ENCODE data around the gene DNAJC22. TPM values are rescaled to one million over a fixed set of nuclear protein-coding genes. Genes with fewer than 3 reads are reported as not detected.
A peak's percentile ranks its signal among the peaks of the same experiment; 100 is the strongest.

The DNAJC22 gene
- total RNA-seq, 1 donor from 2014 or later = 0.51 TPM

DNA sequence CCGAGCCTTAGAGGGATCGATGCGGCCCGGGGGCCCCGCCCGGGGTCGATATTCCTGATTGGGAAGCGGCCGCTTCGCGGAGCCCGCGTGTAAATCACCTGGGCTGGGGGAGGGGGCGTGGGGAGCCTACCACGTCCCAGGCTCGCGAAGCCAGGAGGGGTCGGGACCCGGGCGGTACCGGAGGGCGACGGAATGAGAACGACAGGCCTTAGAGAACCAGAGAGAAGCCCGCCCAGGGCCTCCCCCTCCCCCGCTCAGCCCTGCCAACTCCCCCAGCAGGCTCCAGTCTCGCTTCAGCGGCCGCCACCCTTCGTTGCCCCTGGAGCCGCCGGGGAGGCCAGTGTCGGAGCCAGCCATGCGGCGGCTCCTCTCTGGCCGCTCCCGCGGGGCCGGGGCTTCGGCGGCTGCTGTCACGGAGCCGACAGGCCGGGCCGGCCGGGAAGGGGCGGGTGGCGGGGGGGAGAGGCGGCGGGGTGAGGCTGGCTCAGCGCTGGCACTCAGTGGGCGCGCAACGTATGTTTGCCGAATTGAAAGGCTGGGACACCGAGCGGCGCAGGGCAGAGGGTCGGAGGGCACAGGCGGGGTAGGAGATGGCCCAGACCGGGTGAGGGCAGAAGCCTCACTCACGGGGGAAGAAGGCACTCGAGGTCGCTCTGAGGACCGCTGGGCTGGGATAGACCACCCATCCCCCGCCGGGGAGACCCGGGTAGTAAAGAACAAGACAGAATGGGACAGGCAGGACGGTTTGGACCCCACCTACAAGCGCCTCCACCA is 1.4 kb upstream of the DNAJC22 start:
- DNase-seq (ENCODE audit: low read depth in 2 of 2) = no peak

DNA sequence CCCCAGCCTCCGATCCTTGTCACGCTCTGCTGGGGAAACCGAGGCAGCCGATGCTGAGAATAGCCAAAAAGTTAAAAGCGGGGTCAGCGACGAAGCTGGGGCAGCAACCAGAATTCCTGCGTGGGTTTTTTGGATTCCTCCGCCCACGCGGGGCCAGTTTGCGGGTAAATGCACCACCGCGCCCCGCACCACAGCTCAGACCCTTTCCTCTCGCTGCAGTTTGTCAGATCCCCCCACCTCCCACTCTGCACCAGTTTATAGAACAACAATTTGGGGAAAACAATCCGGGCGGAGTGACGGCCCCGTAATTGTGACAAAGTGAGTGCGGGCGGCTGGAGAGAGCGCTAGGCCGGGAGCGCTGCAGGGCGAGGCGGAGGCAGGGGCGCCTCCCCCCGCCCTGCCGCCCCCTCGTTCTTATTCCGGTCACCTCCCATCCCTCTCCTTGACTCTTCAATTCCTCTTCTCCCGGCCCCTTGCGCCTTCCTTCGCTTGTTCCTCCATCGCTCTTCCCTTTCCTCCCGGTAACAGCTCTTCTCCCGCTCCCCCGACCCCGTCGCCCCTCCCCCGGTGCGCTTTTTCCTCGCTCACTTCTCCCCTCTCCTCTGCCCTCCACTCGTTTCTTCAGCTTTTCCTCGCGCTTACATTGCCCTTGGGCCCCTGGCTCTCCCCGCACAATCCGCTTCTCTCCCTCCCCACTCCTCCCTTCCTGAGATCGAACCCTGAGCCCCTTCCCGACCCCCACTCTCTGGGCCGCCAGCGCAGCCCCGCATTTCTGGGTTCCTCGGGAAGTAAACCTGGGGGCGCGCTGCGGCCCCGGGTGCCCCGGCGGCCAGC is 646 bp upstream of the DNAJC22 start:
- no peak for DNase-seq (ENCODE audit: low read depth in 2 of 2)

DNA sequence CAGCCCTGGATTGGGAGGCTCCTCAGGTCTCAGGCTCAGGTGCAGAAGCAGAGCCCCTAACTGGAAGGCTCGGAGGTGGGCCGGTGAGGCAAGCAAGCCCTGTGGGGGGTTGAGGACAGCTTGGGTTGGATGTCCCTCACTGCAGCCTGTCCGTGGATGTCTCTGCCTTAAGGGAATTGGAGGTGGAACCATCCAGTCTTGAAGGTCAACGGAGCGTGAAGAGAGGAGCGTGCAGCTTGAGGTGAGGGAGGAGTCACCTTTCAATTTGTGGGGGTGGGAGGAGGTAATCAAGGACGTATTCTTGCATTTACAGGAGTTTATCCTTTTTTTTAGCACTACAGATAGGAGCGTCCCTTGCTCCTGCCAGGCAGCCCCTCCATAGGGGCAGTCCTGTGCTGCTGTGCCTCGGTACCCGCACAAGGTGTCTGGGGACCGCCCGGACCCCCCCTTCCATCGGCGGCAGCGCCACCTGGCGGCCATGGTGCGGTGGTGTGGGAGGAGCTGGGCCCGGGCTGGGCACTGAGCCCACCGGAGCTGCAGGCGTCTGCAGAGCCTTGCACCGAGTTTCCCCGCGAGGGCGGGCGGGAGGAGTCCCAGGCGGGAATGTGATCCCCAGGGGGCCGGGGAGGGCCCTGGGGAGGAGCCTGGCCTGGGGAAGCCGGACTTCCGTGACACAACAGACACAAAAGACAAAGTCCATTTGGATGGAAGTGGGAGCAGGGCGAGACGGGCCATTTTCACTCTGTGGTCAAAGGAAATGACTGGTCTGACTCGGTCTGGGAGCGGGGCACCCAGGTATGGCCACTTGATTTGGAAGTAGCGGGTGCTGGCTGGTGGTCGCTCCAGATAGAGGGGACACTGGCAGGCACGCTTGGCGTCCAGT is 864 bp downstream of the DNAJC22 start:
- peak; percentile 58 to 66 for DNase-seq (ENCODE audit: low read depth in 2 of 2)

DNA sequence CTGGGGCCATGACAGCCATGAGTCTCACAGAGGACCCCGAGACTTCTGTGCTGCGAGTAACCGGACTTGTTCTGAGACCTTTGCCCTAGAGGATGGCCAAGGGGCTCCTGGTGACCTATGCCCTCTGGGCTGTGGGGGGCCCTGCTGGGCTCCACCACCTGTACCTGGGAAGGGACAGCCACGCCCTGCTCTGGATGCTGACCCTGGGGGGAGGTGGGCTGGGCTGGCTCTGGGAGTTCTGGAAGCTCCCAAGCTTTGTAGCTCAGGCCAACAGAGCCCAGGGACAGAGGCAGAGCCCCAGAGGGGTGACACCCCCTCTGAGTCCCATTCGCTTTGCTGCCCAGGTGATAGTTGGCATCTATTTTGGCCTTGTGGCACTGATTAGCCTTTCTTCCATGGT is 2.1 kb downstream of the DNAJC22 start:
- DNase-seq (ENCODE audit: low read depth in 2 of 2) = no peak

DNA sequence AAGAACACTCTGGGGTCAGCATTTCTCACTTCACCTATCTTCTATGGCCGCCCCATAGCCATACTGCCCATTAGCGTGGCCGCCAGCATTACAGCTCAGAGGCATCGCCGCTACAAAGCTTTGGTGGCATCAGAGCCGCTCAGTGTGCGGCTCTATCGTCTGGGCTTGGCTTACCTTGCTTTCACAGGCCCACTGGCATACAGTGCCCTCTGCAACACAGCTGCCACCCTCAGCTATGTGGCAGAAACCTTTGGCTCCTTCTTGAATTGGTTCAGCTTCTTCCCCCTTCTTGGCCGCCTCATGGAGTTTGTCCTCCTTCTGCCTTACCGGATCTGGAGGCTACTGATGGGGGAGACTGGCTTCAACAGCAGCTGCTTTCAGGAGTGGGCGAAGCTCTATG is 2.6 kb downstream of the DNAJC22 start:
- DNase-seq (ENCODE audit: low read depth in 2 of 2) = no peak

DNA sequence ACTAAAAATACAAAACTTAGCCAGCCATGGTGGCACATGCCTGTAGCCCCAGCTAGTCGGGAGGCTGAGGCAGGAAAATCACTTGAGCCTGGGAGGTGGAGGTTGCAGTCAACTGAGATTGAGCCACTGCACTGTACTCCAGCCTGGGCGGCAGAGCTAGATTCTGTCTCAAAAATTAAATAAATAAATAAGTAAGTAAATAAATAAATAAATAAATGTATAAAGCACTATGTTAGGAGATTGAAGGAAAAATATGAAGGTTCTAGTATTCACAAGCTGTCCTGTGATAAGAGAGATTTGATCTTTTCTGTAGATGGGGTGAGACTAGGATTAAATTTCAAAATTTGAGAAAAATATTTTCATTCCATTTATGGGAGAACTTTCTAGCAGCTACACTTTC is 5.7 kb downstream of the DNAJC22 start:
- DNase-seq (ENCODE audit: low read depth in 2 of 2) = no peak

DNA sequence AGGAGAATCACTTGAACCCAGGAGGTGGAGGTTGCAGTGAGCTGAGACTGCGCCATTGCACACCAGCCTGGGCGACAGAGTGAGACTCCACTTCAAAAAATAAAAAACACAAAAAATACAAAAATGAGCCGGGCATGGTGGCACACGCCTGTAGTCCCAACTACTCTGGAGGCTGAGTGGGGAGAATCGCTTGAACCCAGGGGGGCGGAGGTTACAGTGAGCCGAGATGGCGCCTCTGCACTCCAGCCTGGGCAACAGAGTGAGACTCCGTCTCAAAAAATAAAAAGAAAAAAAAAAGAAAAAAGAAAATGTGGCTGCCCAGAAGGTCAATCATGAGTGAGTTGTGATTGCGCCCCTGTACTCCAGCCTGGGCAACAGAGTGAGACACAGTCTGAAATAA is 9.2 kb downstream of the DNAJC22 start:
- DNase-seq (ENCODE audit: low read depth in 2 of 2) = no peak

DNA sequence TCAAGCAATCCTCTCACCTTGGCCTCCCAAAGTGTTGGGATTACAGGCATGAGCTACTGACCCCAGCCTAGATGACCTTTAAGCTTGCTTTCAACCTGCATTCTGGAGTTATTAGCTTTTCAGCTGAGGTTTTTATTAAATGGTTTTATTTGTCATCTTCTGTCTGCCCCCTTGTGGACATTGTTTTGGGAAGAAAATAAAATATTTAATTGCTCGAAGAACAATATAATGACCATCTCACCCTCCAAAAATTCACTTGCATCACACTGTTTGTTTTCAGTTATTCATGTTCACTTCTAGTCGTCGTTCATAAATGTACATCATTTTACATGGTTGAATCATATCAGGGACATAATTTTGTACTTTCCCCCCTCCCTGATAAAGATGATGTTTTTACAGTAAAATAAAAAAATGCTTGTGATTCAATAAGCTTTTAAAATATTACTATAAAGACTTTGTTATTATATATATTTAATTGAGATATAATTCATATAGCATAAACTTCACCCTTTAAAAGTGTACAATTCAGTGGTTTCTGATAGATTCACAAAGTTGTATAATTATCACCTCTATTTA is 10.5 kb downstream of the DNAJC22 start:
- DNase-seq (ENCODE audit: low read depth in 2 of 2) = peak; percentile 30 to 59

DNA sequence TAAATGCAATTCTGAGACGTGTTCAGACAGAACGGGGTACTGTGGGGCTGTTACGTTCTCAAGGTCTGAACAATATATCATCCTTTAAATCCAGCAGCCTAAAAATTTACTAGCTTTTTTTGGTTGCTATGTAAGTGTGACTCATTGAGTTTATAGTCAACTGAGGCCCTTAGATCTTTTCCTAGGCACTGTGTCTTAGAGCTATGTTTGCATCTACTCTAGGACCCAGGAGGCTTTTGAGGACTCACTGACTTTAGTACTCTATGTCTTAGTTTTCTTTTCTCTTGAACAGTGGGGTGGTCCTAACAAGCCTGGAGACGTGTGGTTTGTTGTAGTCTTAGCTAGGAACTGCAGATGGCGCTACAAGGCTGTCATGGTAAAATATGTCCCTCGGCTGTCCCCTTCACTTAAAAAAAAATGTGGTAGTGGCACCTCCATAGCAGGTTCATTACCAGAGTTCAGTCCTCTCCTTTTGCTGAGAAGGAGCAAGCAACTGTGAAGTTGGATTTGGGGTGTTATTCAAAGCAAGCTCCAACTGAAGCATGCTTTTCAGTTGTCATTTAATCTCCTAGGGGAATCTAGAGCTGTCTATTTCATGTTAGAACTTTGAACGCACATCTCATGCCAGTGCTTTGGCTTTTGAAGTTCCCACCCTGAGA is 11.9 kb downstream of the DNAJC22 start:
- DNase-seq (ENCODE audit: low read depth in 2 of 2) = peak; percentile 75 to 80

DNA sequence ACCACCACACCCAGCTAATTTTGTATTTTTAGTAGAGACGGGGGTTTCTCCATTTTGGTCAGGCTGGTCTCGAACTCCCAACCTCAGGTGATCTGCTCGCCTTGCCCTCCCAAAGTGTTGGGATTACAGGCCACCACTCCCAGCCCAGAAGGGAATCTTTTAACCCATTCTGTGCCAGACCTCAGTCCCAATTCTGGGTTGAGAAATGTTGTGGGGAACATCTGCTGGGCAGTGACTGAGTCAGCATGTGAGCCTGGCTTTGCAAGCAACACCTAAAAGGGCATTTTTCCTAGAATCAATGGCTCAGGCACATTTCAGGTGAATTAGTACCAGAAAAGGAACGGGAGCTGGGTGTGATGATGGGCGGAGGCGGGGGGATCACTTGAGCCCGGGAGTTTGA is 13.0 kb downstream of the DNAJC22 start:
- no peak for DNase-seq (ENCODE audit: low read depth in 2 of 2)

DNA sequence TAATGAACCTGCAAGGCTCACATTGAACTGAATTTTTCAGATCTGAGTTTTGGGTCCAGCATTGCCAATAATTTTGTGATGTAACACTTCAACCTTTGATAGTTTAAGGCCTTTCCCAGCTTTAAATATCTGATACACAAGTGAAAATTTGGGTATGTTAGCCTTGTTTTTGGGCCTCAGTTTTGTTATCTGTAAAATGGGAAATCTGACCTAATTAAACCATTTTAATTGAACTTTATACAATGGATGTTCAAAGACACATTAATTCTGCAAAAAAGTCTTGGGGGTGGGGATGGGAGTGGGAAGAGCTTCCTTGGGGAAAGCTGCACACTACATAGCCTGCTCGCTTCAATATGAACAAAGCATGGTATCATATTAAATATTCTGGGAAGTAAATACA is 15.4 kb downstream of the DNAJC22 start:
- DNase-seq (ENCODE audit: low read depth in 2 of 2) = no peak

DNA sequence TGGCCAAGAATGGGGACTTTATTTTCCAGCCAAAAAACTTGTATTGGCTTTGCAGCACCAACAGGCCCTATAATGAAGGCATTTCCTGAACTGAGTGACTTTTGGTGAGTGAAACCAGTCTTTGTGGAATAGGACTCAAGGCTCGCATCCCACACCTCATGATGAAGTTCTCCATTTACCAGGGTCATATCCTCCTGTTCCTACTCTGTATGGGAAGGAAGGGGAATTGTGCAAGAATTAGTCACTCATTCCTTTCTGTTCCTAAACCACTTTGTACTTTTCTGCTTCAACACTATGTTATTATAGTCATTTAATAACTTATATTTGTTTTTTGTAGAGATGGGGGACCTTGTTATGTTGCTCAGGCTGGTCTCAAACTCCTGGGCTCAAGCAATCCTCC is 18.3 kb downstream of the DNAJC22 start:
- peak; percentile 54 to 76 for DNase-seq (ENCODE audit: low read depth in 2 of 2)

DNA sequence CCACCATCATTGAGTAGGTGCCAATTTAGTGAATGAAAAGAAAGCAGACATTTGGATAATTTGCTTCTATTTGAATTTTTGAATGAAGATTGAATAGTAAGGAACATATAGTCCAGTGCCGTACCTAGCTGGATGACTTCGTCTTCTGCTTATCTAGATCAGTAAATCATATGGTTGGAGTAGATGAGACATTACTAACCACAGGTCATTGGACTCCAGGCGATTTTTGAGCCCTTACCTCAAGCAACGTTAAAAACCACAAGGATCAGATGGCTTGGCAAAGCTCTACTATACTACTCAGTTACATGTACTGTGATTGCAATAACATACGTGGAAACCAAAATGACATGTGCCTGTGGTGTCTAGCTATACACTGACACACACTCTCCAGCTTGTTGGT is 18.9 kb downstream of the DNAJC22 start:
- DNase-seq (ENCODE audit: low read depth in 2 of 2) = no peak

DNA sequence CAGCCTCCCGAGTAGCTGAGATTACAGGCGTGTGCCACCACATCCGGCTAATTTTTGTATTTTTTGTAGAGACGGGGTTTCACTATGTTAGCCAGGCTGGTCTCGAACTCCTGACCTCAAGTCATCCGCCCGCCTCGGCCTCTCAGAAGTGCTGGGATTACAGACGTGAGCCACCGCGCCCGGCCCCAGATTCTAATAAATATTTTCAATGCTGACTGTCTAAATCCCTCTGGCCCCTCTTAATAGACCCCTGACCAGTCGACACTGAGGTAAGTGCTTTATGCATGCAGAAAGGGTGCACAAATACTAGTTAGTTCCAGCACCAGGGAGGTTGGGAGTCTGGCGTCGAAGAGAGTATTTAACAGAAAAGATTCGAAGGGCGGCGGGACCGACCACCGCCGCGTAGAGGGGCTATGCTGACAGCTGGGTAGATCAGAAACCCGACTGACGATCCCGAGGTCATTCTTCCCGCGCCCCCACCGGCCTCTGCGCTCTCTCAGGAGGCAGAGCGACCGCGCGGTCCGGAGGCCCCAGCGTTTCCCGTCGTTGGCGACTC is 19.5 kb downstream of the DNAJC22 start:
- no peak for DNase-seq (ENCODE audit: low read depth in 2 of 2)

DNA sequence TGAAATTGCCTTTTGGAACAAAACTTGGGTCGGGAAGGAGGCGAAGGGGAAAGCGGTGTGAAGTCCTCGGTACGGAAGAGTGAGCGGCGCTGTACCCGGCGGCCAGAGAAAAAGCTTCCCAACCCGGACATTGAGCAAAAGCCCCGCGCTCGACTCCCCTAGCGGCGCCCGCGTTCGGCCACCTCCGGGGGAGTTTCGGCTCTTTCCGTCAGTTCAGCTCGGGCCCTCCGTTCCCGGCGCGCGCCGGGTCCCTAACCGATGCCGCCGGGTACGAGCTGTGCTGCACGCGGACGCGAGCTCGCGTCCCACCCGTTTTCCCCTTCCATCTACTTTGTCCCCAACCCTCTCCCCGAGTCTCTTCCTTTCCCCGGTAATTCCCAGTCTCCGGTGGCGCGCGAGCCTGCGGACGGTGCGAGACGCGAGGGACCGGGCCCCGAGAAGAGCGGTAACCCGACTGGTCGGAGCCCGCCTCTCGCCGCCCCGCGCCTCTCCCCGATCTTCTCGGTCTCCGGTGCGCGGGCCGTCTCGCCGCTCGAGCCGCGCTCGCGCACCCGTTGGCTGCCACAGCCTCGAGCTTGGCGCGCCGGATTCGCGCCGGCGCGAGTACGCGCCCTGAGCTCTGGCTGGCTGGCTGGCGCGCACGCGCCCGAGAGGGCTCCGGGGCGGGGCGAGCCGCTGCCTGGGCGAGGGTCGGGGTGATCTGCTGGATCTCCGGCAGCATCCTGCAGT is 20.1 kb downstream of the DNAJC22 start:
- peak; percentile 81 to 96 for DNase-seq (ENCODE audit: low read depth in 2 of 2)

DNA sequence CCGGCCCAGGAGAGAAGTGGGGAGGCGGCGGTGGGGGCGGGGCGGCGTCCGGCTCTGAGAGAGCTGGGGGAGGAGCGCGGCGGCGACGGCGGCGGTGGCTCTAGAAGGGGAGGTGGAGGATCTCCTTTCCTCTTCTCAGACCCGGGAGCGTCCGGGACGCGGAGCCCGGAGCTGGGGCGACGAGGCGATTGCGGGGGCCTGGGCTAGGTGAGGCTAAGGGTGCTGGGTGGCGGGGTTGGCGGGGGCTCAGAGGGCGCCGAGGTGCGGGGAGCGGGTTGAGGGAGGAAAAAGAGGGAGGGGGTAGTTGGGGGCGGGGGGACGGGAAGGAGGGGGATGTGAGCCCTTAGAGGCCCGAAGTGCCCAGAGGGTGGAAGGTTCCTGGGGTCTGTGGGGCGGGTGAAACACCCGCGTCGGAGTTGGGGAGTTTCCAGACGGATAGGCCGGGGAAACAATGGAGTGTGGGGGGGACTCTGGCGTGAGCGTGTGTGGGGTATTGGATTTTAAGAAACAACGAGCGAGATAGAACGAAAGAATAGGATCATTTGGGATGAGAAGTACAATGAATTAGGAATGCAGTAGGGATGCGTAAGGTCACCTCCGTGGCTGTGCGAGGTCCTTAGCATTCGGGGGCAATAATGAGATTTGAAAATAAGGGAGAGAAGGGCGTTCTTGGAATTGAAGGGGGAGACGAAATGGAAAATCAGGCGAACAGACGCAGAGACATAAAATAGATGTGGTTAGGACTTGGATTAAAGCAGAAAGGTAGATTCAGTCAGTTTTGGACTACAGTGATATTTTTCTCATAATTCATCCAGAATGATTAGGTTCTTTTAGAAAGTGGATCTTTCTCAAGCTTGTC is 20.9 kb downstream of the DNAJC22 start, which contains the start of gene SPATS2:
SPATS2 (plus strand) TSS at position 82 of the 859 bp plus-strand sequence. CDS start 93,551 bp downstream, outside the sequence.
- peak; percentile 17 to 59 for DNase-seq (ENCODE audit: low read depth in 2 of 2)

DNA sequence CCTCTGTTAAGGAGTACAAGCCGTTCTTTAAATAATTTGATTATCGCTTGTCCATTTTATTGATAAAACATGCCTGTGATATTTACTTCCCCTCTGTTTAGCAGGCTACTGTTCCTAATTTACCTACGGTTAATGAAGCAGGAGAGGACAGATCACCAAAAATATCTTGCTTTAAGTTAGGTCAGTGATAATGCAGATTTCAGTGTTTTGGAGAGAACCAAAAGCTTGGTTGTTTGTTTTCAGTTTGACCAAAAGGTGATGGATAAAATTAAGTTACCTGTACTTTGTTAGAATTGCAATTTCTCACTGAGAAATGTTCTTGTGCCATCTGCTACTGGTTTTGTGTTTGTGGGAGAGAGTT is 21.5 kb downstream of the DNAJC22 start:
- DNase-seq (ENCODE audit: low read depth in 2 of 2) = no peak

DNA sequence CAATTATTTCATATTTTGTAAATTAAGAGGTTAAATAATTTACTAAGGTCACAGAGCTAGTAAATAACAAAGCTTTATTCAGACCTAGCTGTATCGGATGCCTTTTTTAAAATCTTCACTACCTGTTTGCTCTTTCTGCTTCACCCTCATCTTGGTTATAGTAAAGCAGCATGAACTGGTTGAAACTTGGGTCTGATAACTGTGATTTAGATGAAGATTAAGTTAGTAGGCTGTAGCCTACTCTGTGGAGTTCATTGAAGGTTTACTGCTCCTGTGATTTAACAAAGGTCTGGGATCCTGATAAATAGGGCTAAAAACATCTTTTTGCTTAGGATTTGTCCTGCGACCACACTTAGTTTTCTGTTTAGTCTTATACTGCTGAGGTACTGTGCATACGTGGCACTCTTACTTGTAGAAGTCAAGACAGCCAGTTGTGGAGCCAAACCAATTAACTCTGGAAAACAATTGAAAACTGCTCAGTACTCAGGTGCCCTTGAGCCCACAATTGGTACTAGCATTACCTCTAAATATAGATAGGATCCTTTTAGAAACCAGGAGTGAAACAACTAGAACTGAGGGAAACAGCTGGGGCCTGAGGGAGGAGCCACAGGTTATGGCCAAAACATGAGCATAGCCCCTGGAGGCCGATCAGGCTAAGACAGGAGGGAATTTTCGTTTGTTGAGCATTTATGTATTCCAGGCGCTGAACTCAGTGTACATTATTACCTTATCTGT is 22.9 kb downstream of the DNAJC22 start:
- DNase-seq (ENCODE audit: low read depth in 2 of 2) = peak; percentile 30 to 58

Data from dermis microvascular lymphatic vessel endothelial cell (primary cell).